ENCODE measurements around the gene ASL. TPM values are rescaled to one million over a fixed set of nuclear protein-coding genes. Genes with fewer than 3 reads are reported as not detected.

ASL gene
- total RNA-seq, 1 experiment from 2014 or later: 46.9 TPM

- H3K4me1 ChIP-seq (ENCODE audit: control insufficient read depth in 1 of 2, insufficient read depth in 2 of 2, low read length in 2 of 2): peaks cover 0 to 2% of the 10 kb centered on the region in 2 experiments; a peak in 2 of 4 replicates
- H3K9ac ChIP-seq (ENCODE audit: low read length): no peak overlapping the region
- ChIA-PET CTCF (no interaction called here), RAD21 (ENCODE audit: low non-redundant PET in 1 of 2, low total read pairs in 2 of 2, uncharacterized antibody in 2 of 2, unreplicated experiment in 2 of 2) (no interaction called here), POLR2A (no interaction called here)
- ATAC-seq (no peak), DNase-seq (ENCODE audit: low read depth, low spot score) (no peak)
- no peaks in the 10 kb centered on the region for H3K9me2 ChIP-seq (ENCODE audit: insufficient read depth)
- no peaks in the 10 kb centered on the region for H3K79me2 ChIP-seq (ENCODE audit: insufficient read depth, low read length)
- no TSS peak for BruUV-seq (replicated peaks)
- H3K27me3 ChIP-seq (ENCODE audit: insufficient read depth, low read length): no peaks in the 10 kb centered on the region
- no peak overlapping the region for H2AFZ ChIP-seq (ENCODE audit: low read depth, low read length, poor library complexity, severe bottlenecking)
- TF ChIP-seq EGR1 (IDR thresholded peaks at IDR 0.05; ENCODE audit: low read depth) (no peak), SP1 (IDR thresholded peaks at IDR 0.05; ENCODE audit: low read depth) (no peak), POLR2A (IDR thresholded peaks at IDR 0.05; ENCODE audit: borderline replicate concordance, extremely low read depth, insufficient read depth, insufficient read length) (no peak), ELF1 (IDR thresholded peaks at IDR 0.05; ENCODE audit: borderline replicate concordance, low read depth) (no peak), ZNF274 (IDR thresholded peaks at IDR 0.05; ENCODE audit: low read depth, low read length) (no peak), RAD21 (IDR thresholded peaks at IDR 0.05; ENCODE audit: low read depth) (no peak), POLR2AphosphoS5 (IDR thresholded peaks at IDR 0.05; ENCODE audit: low read depth, low read length) (no peak), EZH2phosphoT487 (IDR thresholded peaks at IDR 0.05; ENCODE audit: borderline replicate concordance) (no peak), JUND (IDR thresholded peaks at IDR 0.05) (no peak)
- TF ChIP-seq, protein P1, sequence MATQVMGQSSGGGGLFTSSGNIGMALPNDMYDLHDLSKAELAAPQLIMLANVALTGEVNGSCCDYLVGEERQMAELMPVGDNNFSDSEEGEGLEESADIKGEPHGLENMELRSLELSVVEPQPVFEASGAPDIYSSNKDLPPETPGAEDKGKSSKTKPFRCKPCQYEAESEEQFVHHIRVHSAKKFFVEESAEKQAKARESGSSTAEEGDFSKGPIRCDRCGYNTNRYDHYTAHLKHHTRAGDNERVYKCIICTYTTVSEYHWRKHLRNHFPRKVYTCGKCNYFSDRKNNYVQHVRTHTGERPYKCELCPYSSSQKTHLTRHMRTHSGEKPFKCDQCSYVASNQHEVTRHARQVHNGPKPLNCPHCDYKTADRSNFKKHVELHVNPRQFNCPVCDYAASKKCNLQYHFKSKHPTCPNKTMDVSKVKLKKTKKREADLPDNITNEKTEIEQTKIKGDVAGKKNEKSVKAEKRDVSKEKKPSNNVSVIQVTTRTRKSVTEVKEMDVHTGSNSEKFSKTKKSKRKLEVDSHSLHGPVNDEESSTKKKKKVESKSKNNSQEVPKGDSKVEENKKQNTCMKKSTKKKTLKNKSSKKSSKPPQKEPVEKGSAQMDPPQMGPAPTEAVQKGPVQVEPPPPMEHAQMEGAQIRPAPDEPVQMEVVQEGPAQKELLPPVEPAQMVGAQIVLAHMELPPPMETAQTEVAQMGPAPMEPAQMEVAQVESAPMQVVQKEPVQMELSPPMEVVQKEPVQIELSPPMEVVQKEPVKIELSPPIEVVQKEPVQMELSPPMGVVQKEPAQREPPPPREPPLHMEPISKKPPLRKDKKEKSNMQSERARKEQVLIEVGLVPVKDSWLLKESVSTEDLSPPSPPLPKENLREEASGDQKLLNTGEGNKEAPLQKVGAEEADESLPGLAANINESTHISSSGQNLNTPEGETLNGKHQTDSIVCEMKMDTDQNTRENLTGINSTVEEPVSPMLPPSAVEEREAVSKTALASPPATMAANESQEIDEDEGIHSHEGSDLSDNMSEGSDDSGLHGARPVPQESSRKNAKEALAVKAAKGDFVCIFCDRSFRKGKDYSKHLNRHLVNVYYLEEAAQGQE (IDR thresholded peaks at IDR 0.05; ENCODE audit: low read depth): no peak
- H3K36me3 ChIP-seq (ENCODE audit: control insufficient read depth in 1 of 2, insufficient read depth in 2 of 2, low read length in 2 of 2): no peaks in the 10 kb centered on the region
- no peak overlapping the region for H3K27ac ChIP-seq (ENCODE audit: low read depth, low read length)
- intact Hi-C loops (cut with micrococcal nuclease): no loop called here
- no peaks in the 10 kb centered on the region for H4K20me1 ChIP-seq (ENCODE audit: insufficient read depth)
- H3K4me3 ChIP-seq (replicated peaks in 1 of 2; ENCODE audit: low read depth in 1 of 2, low read length in 2 of 2): no peak overlapping the region
- no peaks in the 10 kb centered on the region for H3K9me3 ChIP-seq (ENCODE audit: control insufficient read depth in 1 of 2, insufficient read depth in 1 of 2, low read depth in 1 of 2, low read length in 2 of 2)
- H3K4me2 ChIP-seq (ENCODE audit: low read length): no peak overlapping the region
Observed at GRCh38 chr7:66070222-66070621, 5.4 kb upstream of the ASL start.
